NT2/D1 (cell line): ENCODE results near the gene GPR3.

Experiments
- SUZ12 ChIP-seq: IDR thresholded peaks from 2 replicates; pipeline ENCODE4 v1.6.1; 2011; ENCODE audit not compliant: insufficient read length, insufficient read depth; ENCODE audit errors: extremely low read depth
- ZNF274 ChIP-seq: IDR thresholded peaks from 2 replicates; pipeline ENCODE4 v1.6.1; 2011; ENCODE audit warnings: mild to moderate bottlenecking, low read depth, low read length

DNA sequence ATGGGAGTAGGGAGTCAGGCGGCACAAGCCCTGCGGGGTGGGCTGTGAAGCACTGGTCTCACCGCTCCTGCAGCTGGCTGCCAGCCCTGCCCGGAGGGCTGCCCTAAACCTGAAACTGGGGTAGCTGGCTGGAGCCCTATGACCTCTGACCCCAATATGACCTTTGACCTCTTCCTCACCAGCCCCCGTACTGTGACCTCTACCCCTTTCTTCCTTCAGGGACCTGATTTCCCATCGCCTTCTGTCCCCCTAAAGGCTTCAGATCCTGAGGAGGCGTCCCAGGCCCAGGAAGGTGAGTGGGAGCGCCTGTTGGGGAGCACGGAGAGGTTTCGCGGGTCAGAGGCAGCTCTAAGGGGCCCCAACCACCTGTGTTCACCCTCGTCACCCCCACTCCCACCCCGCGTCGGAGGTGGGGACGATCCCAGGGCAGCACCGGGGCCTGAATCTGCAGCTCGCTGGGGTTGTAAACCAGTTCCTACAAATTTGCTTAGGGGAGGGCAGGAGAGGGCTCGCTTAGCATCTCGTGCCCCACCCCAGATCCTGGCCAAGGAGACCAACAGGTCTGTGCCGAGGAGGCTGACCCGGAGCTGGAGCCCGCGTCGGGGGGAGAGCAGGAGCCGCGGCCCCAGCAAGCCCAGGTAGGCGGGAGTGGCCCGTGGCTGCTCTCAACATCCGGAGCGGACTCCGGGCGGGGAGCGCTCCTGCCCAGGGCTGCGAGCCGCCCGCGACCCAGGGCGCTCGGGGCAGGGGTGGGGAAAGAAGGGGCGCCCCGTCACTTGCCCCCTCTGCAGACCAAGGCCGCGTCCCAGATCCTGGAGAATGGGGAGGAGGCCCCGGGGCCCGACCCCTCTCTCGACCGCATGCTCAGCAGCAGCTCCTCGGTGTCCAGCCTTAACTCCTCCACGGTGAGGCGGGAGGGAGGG, 43.3 kb upstream of the GPR3 start:
- TF ChIP-seq SUZ12 (no peak), ZNF274 (no peak)
